Islet precursor cell (in vitro differentiated cells): ENCODE measurements around the gene NSMCE3.
A peak's percentile ranks its signal among the peaks of the same experiment; 100 is the strongest.

Experiments used
- DNase-seq: peaks from one replicate; pipeline ENCODE4 v3.0.0-alpha.2; 2018

The NSMCE3 gene

DNA sequence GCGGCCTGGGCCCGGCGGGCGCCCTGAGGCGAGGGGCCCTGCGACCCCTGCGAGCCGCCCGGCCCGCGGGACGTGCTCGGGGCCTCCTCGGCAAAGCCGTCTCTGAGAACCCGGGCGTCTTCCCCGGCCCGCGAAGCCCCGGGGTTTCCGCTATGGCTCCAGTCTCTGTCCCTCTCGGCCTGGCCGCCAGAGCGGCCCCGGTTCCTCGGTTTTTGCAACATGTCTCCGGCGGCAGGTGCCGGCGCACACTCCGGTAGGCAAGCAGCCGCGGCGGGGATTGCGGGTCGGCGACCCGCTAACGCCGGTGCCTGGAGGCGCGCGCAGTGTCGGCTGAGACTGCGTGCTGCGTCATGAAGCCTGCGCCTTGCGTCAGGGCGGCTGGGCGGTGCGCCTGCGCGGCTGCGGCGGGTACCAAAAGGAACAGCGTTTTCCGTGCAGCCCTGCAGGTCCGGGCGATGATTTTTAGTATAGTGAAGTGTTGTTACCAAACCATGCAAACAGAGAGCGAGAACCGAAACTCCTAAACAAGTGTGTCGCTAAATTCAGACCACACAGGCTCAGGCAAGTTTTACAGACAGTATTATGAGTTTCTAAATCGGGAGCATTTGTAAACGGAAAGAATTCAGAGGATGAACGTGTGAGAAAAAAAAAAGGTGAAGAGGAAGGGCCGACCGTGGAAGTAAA, at the start of gene NSMCE3:
NSMCE3 (minus strand) TSS at position 338 of the 684 bp plus-strand sequence; CDS start at position 221, 117 bp downstream.
- DNase-seq, result peak; percentile 93

GRCh38 chr15:29316422-29316821, 46.8 kb upstream of the NSMCE3 start:
- no peak for DNase-seq

DNA sequence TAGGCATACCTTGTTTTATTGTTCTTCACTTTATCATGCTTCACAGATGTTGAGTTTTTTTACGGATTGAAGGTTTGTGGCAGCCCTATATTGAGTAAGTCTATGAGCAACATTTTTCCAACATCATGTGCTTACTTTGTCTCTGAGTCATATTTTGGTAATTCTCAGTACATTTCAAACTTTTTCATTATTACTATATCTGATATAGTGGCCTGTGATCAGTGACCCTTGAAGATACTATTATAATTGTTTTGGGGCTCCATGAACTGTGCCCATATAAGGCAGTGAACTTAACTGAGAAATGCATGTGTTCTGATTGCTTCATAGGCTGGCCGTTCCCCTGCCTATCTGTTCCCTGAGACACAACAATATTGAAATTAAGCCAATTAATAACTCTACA, 42.8 kb upstream of the NSMCE3 start:
- DNase-seq, result no peak

GRCh38 chr15:29311696-29312095, 42.1 kb upstream of the NSMCE3 start:
- no peak for DNase-seq

DNA sequence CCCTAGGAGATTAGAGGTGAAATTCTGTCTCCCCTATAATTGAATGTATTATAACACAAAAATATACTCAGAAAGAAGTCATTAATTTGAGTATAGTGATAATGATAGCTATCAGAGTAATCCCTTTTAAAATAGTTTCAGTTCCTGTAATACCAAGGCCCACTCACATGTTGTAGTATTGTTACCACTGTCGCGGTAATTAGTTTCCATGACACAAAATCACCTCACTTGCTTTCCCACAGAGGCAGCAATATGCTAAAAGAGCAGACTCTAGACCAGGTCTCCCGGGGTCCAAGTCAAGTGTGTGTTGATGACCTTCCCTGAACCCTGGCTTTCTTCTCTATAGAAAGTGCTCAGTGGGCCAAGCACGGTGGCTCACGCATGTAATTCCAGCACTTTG, 39.5 kb upstream of the NSMCE3 start:
- DNase-seq, result no peak

- no peak for DNase-seq
These were observed 38.7 kb upstream of the NSMCE3 start for GRCh38 chr15:29308299-29308698.

DNA sequence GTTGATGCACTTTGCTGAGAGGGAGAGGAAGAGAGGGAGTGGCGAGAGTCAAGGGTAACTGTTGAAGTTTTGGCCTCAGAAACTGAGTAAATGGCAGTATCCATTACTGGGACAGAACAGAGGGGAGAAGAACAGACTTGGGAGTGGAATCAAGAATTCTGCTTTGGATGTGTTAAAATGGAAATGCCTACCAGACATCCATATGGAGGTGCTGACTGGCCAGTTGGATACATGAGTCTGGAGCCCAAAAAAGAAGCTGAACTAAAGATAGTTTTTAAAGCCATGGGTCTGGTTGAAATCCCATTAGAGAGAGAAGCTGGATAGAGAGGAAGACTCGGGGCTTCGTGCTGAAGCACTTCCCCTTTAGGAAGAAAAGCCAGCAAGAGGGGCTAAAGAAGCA, 35.9 kb upstream of the NSMCE3 start:
- no peak for DNase-seq

GRCh38 chr15:29302871-29303270, 33.2 kb upstream of the NSMCE3 start:
- no peak for DNase-seq

- DNase-seq, result no peak
These were observed 30.2 kb upstream of the NSMCE3 start for GRCh38 chr15:29299784-29300183.

GRCh38 chr15:29299331-29299730, 29.7 kb upstream of the NSMCE3 start:
- no peak for DNase-seq

DNA sequence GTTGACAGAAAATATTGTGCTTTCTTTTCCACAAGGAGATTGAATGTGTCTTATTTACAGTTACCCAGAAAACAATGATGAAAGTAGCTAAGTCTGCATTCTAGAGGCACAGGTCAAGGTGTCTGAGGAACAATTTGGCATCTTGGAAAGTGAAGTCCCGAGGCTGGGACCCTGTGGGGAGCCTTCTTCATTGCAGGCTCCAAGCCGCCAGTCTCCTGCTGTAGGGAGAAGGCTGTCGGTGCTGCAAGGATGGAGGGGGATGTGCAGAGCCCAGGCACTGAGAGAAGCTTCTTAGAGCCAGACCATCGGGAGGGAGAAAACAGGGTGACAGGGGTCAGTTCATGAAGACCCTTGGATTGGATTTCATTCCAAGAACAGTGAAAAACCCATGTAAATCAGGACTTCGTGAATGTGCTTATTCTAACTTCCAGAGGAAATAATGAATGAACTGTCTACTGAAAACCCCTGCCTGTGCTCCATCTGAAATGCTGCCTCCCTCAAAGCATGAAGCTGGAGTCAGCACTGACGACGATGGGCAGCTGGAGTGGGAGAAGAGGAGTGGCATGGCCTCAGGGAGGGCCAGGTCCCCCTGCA, 25.2 kb upstream of the NSMCE3 start:
- no peak for DNase-seq

DNA sequence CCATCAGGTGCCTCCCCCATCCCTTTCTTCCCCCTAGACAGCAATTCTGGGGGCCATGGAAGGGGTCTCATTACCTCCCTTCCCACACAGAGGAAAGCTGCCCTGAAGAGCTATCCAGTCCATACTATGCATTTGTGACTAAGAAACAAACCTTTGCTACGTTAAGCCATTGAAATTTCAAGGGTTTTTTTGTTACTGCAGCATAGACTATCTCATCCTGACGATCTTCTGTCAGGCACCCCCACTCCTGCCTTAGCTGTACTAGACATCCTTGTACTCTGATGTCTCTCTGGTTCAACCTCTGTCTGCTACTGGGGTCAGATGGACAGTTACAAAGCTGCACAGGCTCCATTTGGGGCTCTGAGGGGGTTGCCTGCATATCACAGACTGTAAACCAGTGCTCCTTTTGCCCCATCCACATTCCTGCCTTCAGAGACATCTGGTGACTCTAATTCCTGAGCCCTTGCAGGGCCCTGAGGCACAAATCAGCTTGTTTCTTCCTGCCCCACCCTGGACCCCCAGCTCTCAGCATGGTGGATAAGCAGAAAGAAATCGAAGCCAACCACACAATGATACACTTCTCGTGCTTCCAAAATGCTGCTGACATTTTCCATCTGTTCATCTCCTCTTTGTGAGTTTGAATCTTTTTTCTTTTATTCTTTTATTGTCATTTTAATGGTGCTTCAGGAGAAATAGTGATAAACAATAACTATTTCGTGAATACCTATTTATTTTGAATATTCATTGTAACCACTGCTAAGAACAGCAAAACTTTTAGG, 21.6 kb upstream of the NSMCE3 start:
- no peak for DNase-seq

GRCh38 chr15:29289173-29289572, 19.6 kb upstream of the NSMCE3 start:
- DNase-seq, result no peak

DNA sequence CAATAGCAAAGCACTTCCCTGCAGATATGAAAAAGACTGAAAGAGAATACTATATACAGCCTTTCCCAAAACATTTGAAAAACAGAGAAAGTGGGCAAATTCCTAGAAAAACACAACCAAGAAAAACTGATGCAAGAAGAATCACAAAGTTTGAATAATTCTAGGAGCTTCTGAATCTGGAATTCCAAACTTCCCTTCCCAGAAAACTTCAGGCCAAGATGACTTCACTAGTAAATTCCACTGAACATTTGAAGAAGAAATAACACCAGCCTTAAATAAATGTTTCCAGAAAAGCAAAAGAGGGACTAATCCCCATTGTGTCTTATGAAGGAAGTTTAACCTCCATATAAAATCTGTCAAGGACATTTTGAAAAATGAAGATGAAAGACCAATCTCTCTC, 15.8 kb upstream of the NSMCE3 start:
- DNase-seq, result no peak

DNA sequence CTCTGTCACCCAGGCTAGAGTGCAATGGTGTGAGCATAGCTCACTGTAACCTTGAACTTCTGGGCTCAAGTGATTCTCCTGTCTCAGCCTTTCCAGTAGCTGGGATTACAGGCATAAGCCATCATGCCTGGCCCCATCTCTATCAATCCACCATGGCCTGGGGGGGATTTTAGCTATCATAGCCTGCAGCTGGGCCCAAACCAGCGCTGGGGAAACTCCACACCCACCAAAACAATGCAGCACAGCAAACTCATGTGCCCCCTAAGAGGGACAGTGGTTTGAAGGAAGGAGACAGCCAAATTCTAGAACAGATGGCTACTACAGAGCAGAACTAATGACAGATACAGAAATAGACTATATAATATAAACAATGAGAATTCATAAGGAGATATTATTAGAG, 13.8 kb upstream of the NSMCE3 start:
- no peak for DNase-seq

- no peak for DNase-seq
These were observed 10.9 kb upstream of the NSMCE3 start for GRCh38 chr15:29280514-29280913.

DNA sequence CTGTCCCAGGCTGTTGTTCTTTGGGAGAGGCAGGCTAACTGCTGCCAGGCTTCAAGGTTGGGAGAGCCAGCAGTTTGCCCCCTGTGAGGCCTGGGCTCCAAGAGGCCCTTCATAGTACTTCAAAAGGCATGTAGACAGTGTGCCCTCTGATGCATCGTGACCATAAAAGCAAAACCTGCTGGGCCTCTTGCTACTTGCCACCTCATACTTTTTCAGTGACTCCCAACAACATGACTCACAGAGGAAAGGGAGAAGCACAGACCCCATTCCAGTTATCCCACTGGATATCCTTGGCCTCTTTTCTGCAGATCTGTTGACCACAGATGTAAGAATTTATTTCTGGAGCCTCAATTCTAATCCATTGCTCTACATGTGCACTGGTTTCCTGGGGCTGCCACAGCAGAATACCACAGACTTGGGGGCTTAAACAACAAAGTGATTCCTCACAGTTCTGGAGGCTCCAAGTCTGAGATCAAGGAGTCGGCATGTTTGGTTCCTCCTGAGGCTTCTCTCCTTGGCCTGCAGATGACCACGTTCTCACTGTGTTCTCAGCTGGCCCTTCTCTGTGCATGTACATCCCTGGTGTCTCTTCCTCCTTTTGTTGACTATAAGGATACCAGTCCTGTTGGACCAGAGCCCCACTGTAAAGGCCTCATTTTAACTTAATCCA, 8.9 kb upstream of the NSMCE3 start:
- peak; percentile 92 for DNase-seq

GRCh38 chr15:29276366-29276765, 6.7 kb upstream of the NSMCE3 start:
- DNase-seq, result peak; percentile 85

DNA sequence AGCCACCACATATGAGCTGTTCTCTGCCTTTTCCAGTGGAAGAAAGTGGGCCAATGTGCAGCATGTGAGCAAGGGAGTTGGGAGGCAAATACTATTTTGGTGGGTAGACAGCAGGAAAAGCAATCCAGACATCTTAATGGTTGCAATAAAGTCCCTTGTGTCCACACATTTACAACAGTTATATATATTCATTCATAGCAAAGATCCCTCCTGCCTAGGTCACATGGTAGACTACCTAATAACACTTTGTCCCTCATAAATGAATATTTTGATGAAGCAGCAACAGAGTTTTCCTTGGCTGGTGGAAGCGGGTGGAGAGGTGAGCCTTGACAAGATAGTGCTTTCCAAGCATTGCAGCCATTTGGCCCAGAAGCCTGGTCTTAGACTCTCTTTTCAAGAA, 6.2 kb upstream of the NSMCE3 start:
- no peak for DNase-seq

GRCh38 chr15:29274946-29275345, 5.3 kb upstream of the NSMCE3 start:
- DNase-seq, result no peak

DNA sequence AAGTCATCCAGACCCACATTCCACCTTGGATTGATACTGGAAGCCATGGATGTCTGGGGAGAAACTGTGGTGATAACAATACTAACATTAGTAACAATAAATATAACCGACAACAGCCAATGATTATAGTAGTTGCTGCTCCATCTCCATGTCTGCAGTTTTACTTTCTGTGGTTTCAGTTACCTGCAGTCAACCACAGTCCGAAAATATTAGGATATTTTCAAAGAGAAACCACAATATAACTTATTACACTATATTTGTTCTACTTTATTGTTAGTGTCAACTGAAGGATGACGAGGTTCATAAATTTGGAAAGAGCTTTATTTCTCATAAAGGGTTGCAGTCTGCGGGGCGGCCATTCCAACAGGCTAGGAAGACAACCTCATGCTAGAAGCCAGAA, 2.6 kb upstream of the NSMCE3 start:
- no peak for DNase-seq

GRCh38 chr15:29270976-29271375, 1.4 kb upstream of the NSMCE3 start:
- DNase-seq, result no peak

DNA sequence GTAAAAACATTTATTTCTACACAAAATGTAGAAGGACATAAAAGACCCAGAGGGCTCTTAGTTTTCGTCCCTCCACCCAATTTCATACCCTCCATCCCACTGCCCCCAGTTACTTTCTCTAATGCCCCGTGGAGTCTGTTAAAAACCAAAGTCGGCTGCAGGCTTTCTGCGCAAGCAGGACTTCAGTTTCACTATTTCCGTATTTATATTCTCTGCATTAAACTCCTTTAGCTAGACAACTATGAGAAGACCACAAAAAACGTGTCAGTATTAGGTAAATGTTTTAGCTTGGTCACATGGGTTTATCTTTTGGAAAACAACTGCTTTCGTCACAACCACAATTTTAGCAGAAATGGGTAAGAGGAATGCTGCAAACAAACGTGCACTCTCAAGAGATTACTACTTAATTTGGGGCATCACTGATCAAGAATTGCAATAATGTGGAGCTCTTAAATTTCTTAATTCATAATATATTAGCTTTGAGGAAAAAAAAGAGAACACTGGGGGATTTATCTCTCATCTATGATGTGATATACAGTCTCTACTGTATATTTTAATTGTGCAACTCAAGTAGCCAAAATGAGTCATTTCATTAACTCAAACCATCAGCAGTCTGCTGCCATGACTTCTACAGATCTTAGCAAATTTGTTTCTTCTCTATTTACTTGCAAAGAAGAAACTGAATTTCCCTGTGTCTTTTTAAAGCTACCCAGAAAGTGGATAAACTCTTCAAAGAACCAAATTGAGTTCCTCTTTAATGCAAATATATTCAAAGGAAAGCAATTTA, 740 bp upstream of the NSMCE3 start:
- no peak for DNase-seq
